NCI-H2107 treated with DMSO at 0.1 percent for 48 hours (cell line): ENCODE measurements around the gene GTPBP1.
A peak's percentile ranks its signal among the peaks of the same experiment; 100 is the strongest.

Experiments
- DNase-seq: peaks from one replicate; lab custom pipeline; 2025; ENCODE audit not compliant: unreplicated experiment; lab: John Stamatoyannopoulos, UW

The GTPBP1 gene

DNA sequence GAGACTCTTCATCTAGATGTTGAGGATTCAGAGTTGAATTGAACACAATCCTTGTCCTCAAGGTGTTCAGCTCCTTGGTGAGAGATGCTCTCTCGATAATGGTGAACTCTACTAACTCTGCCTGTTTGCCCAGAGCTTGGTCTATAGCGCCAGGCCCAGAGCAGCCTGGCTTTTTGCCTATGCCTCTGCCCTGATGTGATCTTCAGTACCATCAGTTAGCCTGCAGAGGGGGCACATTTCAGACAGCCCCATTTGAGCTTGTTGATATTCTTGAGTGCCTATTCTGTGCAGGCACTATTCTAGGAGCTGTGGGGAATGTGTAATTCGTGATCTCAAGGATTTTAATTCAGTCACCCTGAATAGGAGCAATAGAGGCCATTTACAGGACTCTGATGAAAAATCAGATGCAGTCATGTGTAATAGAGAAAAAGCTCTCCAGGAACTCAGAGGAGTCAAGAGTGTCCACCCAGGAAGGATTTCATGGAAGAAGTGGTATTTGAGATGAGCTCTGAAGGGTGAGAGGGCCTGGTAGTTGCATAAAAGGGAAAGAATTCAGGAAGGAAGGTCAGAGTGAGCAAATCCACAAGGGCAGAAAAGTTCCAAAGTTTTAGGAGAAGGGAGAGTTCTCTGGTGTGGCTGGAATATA, 19.3 kb downstream of the GTPBP1 start:
- no peak for DNase-seq

- no peak for DNase-seq
These were observed 20.3 kb downstream of the GTPBP1 start for GRCh38 chr22:38725900-38726655.

- DNase-seq: no peak
These were observed 21.4 kb downstream of the GTPBP1 start for GRCh38 chr22:38727123-38727522.

- DNase-seq: no peak
These were observed 22.0 kb downstream of the GTPBP1 start for GRCh38 chr22:38727530-38728451.

DNA sequence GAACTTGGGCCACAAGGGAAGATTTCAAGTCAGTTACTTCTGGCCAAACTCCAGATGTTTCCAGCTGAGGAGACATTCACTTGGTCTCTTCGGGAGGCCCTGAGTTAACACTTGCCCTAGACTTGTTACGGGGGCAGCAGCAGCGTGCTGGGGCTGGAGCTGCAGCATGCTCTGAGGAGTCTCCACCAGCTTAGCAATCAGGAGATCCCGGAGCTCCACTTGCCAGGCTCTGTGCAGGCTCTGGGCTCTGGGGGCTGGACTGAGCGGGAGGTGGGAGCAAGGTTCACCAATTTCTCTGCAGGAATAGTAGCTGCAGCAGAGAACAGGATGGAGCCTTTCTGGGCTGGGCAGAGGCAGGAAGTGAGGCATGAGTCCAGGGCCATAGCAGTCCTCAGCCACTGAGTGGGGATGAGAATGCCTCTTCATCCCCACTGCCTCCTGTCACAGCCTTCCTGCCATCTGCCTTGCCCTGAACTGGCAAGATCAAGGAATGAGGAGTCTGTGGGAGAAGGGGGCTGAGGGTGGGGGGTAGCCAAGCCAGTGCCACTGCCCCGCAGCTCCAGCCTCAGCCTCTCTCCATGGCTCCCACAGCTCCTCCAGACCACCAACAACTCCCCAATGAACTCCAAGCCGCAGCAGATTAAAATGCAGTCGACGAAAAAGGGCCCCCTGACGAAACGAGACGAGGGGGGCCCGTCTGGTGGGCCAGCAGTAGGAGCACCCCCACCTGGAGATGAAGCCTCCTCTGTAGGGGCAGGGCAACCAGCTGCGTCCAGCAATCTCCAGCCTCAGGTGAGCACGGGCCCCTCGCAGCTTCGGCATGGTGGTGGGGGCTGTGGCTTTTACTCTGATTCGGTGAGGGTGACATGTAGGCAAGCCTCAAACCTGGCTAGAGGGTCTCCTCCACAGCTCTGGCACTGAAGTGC, 23.4 kb downstream of the GTPBP1 start:
- DNase-seq: no peak

- DNase-seq: no peak
These were observed 24.2 kb downstream of the GTPBP1 start for GRCh38 chr22:38729946-38730345.

DNA sequence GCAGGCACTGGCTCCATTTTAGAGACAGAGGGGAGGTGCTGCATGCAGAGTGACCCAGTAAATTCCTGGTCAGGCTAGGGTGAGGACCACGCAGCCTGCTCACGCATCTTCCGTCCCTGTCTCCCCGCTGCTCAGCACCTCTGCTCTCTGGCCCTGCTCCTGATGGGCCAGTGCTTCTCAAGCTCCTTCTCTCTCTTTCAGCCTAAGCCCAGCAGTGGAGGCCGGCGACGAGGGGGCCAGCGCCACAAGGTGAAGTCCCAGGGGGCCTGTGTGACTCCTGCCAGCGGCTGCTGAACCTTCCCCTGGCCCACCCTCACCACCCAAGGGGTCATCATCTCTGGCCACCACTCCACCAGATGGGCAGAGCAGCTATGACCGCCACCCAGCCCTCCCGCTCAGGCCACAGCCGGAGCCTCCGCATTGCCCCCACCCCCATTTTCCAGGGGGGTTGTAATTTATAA, 24.7 kb downstream of the GTPBP1 start:
- no peak for DNase-seq

DNA sequence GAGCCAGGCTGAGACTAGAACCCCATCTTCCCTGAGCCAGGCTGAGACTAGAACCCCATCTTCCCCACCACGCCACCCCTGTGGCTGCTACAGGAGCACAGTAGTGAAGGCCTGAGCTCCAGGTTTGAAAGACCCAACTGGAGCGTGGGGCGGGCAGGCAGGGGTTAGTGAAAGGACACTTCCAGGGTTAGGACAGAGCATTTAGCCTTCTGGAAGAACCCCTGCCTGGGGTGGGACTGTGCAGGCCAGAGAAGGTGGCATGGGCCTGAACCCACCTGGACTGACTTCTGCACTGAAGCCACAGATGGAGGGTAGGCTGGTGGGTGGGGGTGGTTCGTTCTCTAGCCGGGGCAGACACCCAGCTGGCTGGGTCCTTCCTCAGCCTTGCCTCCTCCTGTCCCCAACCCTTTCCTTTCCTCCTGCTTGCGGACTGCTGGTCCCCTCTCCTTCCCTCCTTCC, 26.0 kb downstream of the GTPBP1 start:
- no peak for DNase-seq

- DNase-seq: no peak
These were observed 26.6 kb downstream of the GTPBP1 start for GRCh38 chr22:38732251-38732815.

DNA sequence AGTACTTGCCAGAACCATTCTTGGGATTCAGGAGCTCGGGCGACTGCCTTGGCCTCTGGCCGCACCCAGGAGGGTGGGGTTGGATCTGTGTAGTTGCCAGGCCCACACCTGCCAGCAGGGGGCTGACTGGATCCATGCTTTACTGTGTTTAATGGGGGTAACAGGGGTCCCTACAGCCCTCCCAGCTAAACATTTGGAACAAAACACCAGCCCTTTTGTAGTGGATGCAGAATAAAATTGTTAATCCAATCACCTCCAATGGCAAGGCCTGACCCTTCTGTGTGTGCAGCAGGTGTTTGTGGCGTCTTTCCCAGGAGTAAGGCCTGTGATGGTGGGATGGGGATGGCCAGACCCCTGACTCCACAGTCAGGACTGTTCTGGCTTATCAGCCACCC, 27.6 kb downstream of the GTPBP1 start:
- no peak for DNase-seq

DNA sequence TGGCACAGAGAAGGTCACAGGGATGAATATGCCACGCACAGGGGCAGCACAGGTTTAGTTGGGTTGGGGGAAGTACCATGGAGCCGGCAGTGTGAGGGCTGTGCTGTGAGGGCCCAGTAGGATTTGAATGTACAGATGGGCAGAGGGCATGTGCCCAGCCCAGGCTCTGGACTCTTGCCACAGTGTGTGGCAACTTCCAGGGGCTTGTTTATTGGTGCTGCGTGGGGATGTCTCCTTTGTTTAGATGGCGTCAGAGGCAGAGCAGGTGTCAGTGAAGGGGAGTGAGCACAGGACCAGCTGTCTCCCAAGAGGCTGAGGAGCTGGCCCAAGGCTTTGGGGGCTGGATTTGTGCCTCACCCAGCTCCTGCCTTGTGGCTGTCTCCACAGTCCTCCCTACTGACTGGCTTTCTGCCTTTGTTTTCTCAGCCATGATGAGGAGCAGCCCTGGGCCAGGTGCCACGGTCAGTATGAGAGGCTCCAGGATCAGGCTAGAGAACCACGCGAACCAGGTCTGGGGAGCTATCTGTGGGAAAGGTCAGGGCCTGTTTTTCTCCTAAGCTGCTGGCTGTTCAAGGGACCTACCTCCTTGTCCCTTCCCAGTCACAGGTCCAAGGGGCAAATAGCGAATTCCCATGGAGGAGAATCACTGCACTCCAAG, 28.1 kb downstream of the GTPBP1 start:
- DNase-seq: peak; percentile 71

GRCh38 chr22:38734421-38735100, 28.8 kb downstream of the GTPBP1 start:
- DNase-seq: no peak

GRCh38 chr22:38735126-38735464, 29.4 kb downstream of the GTPBP1 start:
- DNase-seq: no peak

DNA sequence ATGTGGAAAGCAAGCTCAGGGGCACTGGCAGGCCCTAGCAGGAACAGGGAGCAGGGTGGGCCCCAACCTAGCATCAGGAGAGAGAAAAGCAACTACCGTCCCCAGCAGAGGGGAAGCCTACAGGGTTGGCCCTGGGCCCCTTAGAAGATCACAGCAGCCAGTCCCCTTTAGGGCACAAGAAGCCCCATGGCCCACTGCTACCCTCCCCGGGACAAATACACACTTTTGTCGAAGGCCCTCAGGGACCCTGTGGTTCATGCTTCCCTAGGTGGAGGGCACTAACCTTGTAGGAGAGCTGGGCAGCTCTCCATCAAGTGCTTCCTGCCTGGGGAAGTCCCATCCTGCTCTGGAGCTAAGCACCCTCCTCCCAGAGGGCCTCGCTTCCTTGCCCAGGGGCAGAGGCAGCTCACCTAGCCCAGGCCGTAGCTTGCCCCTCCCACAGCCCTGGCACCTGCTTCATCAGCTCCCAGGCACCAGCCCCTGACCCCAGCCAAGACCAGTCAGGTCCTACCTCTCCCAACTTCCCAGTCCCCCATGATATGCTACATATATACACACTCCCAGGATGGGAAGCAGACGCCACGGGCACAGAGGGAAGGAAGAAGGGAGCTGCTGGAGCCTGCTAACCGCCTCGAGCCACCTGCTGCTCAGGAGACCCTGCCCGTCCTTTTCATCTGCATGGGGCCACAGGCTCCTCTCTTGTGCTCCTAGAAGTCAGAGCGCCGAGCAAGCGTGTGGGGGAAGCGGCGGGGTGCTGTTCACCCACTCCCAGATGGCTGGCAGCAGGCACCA, 29.9 kb downstream of the GTPBP1 start:
- no peak for DNase-seq

DNA sequence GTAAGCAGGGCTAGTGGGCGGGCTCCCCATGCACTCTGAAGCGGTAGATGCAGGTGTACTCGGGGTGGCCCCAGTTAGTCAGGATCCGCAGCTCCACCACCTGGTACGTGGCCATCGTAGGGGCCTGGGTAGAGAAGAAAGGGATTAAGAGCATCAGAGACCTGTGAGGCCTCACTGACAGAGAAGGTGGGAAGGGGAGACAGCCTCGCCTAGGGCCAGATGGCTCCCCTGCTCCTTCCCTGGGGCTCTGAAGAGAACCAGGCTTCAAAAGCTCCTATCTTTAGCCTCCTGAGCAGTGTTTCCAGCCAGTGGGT, 30.5 kb downstream of the GTPBP1 start:
- DNase-seq: peak; percentile 58

GRCh38 chr22:38737302-38738060, 31.7 kb downstream of the GTPBP1 start:
- no peak for DNase-seq

DNA sequence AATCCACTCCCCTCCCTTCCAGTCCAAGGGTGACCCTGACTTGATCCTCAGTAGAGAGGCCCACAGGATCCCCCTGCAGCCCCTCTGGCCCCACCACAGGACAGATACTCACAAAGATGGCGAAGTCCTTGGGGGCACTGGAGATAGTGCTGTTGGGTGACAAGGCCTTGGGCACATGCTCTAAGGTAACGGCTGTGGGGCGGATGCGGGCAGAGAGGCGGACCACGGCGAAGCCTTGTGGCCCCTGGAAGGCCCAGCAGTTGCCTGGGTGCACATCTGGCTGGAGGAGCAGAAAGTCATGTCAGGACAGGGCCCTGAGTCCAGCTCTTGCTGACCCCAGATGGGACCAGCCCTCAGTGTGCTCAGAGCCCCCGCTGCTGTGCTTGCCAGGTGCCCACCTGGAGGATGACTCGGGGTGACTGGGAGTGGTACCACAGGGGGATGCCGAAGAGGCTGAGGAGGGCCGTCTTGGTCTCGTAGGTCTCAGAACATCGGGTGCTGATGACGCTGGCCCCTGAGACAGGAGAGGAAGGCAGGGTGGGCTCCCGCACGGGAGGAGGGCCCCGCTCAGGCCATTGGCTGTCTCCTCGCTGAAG, 32.8 kb downstream of the GTPBP1 start:
- no peak for DNase-seq
